ENCODE measurements around the gene VSIR.

Gene VSIR

DNA sequence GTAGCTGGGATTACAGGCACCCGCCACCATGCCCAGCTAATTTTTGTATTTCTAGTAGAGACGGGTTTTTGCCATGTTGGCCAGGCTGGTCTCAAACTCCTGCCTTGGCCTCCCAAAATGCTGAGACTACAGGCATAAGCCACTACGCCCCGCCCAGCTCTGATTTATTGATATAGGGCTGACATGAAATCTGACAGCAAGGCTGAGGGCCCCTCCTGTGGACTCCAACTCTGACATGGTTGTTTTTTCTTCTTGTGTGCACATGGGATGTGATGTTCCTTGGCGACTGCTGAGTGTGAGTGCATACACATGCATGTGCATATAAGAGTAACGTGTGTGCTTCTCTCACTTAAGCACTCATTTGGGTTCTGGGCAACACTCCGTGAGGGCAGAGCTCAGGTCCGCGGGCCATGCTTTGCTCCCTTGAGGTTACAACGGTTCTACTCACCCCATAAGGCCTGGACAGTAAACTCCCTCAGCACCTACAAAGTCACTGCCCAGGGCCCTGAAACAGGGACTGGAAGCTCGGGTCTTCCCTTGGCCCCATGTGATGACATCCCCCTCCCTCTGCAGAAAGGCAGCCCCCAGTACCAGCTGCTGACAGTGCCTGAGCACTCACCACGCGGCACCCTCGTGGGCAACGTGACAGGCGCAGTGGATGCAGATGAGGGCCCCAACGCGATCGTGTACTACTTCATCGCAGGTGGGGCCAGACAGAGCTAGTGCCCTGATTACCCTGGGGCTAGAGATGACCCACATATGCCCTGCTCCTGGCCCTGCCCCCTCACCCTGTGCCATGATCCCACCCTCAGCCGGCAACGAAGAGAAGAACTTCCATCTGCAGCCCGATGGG, 33.6 kb upstream of the VSIR start:
- DNase-seq (ENCODE audit: low read depth, low spot score) = no peak

- DNase-seq (ENCODE audit: low read depth, low spot score) = no peak
Observed at GRCh38 chr10:71805776-71806703, 32.7 kb upstream of the VSIR start.

- no peak for DNase-seq (ENCODE audit: low read depth, low spot score)
Observed at GRCh38 chr10:71804077-71804476, 30.8 kb upstream of the VSIR start.

DNA sequence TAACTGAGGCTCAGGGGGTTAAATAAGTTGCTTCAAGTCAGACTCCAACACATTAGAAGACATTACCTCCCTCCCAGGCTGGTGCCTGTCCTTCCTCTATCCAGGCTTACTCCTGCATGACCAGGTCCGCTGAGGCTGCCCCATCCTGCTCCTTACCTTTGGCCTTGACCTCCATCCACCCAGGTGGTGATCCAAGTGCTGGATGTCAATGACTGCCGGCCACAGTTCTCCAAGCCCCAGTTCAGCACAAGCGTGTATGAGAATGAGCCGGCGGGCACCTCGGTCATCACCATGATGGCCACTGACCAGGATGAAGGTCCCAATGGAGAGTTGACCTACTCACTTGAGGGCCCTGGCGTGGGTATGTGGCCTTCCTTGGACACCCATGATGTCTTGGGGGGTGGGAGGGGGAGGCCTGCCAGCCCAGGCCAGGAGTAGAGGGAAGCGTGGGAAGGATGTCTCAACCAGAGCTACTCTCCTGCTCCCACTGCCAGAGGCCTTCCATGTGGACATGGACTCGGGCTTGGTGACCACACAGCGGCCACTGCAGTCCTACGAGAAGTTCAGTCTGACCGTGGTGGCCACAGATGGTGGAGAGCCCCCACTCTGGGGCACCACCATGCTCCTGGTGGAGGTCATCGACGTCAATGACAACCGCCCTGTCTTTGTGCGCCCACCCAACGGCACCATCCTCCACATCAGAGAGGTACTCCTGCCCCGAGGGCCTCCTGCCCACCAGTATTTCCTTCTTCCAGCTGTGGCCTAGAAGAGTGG, 29.6 kb upstream of the VSIR start:
- DNase-seq (ENCODE audit: low read depth, low spot score) = no peak

- DNase-seq (ENCODE audit: low read depth, low spot score) = no peak
Observed at GRCh38 chr10:71802235-71802634, 28.9 kb upstream of the VSIR start.

GRCh38 chr10:71801361-71801760, 28.0 kb upstream of the VSIR start:
- DNase-seq (ENCODE audit: low read depth, low spot score) = no peak

DNA sequence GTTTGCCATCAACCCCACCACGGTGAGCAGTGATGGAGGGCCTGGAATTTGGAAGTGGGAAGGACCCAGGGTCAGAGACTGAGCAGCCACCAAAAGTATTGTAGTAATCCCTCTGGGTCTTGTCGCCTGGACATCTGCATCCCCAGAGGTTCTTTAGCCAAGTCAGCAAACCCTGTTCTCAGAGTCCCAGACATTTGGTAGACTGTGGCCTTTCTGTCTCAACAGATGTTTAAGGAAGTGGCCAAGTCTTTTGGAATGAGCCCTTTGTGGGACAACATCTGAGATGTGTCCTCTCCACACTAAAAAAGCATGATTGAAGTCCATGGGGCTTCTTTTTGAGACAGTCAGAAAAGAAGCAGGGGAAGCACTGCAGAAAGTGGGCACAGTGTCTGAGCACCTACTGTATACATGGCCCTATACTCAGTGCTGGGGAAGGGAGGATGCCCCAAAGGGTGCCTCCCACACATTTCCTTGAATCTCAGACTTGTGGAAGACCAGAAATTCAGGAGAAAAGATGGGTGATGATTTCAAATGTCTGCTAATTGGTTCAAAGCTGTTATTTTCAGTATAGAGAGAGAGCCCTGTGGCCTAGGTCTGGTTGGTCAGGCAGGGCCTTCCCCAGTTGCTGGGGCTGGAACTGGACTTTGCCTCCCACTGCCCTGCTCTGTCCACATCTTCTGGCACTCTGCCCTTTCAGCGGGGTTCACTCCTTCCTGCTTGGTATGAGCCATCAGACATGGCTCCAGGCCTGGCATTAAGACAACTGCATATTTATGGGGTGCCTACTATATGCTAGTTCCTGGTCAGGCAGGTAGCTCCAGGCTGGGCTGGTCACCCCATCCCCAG, 26.5 kb upstream of the VSIR start:
- no peak for DNase-seq (ENCODE audit: low read depth, low spot score)

DNA sequence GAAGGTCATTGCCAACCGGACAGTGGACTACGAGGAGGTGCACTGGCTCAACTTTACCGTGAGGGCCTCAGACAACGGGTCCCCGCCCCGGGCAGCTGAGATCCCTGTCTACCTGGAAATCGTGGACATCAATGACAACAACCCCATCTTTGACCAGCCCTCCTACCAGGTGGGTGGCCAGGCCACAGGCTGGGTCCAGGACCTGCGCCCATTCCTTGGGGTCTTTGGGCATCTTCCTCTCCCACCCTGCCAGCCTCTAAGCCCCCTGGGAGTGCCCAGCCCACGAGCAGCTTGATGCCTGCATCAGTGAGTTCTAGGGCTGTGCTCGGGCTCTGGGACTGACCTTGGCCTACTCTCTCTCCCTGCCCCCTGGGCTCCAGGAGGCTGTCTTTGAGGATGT, 25.8 kb upstream of the VSIR start:
- no peak for DNase-seq (ENCODE audit: low read depth, low spot score)

- DNase-seq (ENCODE audit: low read depth, low spot score) = no peak
Observed at GRCh38 chr10:71798308-71798624, 24.9 kb upstream of the VSIR start.

- DNase-seq (ENCODE audit: low read depth, low spot score) = no peak
Observed at GRCh38 chr10:71797533-71798307, 24.4 kb upstream of the VSIR start.

- no peak for DNase-seq (ENCODE audit: low read depth, low spot score)
Observed at GRCh38 chr10:71796749-71797405, 23.6 kb upstream of the VSIR start.

DNA sequence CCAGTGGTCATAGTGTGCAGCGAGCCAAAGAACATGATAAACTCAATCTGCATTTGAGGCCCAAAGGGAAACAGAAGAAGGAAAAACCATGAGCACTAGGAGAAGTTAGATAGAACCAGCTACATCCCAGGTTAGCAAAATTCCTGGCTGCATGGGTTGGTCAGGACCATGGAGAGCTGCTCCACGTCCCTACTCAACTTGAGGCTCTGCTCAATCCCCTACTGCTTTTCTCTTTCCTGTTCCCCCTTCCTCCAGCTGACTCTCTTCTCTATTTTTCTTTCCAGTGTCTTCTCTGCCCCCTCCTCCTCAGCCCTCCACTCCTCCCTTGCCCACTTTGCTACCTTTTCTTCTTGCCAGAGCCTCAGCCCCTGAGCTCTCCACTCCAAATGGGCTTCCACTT, 21.9 kb upstream of the VSIR start:
- DNase-seq (ENCODE audit: low read depth, low spot score) = no peak

DNA sequence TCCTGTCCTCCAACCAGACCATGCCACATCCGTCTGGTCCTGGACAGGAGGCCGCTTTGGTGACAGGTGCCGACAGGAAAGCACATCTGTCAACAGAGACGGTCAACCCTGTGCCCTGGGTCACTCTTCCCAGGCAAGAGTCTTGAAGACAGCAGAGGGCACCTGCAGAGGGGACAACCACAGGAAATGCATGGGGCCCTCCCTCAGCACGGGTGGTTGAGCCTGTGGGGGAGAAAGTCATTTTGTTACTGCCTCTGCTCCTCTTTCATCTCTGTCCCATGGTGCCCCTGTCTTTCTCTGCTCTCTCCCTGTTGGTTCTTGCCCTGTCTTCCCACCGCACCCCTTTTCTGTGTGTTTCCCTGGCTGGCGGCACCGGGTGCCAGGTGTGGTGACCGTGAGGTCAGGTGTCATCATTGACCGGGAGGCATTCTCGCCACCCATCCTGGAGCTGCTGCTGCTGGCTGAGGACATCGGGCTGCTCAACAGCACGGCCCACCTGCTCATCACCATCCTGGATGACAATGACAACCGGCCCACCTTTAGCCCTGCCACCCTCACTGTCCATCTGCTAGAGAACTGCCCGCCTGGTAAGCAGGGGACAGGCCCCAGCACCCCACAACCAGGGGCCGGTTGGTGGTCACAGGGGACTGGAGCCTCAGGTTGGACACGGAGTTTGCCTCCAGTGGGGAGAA, 17.6 kb upstream of the VSIR start:
- DNase-seq (ENCODE audit: low read depth, low spot score) = no peak

- no peak for DNase-seq (ENCODE audit: low read depth, low spot score)
Observed at GRCh38 chr10:71789871-71790270, 16.6 kb upstream of the VSIR start.

- DNase-seq (ENCODE audit: low read depth, low spot score) = no peak
Observed at GRCh38 chr10:71788954-71789353, 15.6 kb upstream of the VSIR start.

GRCh38 chr10:71784679-71785272, 11.5 kb upstream of the VSIR start:
- no peak for DNase-seq (ENCODE audit: low read depth, low spot score)

DNA sequence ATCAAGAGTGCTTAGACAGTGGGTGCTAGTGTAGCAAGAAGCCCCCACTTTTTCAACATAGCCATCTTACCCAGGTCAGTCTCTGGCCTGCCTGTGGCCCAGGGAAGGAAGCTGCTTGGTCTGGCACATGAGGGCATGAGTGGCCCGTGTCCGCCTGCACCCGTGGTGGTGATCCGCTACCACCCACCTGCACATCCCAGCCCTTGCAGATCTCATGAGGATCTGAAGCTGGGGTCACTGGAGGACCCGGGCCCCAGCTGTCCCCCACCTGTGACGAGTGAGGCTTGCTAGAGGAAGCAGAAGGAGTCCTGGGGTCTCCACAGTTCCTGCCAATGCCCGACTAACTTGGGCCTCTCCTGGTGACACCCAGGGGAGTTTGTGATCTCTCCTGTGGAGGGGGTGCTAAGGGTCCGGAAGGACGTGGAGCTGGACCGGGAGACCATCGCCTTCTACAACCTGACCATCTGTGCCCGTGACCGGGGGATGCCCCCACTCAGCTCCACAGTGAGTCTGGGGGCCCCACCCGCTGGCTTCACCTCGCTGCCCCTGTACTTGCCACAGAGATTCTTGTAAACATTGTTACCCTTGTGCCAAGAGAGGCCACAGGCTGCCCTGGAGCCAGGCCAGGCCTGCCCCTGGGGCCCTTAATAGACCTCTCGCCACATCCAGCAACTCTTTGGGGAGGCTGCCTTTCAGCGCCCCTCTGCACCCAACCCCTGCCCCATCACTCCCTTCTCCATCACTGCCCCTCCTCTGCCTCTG, 10.8 kb upstream of the VSIR start:
- DNase-seq (ENCODE audit: low read depth, low spot score) = no peak

DNA sequence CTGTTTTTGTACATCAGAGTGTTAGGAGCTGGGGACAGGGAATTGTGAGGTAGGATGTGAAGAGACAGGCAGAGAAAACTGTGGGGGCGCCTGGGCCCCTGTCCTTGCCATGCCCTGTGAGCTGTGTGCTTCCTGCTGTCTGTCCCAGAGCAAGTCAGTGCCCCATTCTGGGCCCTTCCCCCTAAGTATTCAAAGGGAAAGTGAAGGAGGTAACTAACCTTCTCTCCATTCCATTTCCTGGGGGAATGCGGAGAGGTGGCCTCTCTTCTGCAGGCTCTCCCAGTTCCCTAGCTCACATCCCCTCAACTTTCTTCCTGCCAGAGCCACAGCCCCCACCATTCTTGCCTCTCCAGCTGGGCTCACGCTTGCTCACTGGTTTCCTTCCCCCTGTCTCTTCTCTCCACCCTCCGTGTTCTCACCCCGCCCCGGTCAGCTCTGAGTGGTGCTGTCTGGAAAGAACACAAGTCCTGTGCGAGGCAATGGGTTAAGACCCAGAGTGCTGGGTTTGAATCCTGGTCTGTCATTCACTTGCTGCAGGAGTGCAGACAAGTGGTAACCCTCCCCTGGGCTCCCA, 9.7 kb upstream of the VSIR start:
- no peak for DNase-seq (ENCODE audit: low read depth, low spot score)
